ENCODE results near the gene IGF1.
"Not testable (repeated sequence)": the region's sequence is repeated elsewhere in the genome, so short reads cannot be mapped to it uniquely, and the experiment has no call there.

Gene IGF1

DNA sequence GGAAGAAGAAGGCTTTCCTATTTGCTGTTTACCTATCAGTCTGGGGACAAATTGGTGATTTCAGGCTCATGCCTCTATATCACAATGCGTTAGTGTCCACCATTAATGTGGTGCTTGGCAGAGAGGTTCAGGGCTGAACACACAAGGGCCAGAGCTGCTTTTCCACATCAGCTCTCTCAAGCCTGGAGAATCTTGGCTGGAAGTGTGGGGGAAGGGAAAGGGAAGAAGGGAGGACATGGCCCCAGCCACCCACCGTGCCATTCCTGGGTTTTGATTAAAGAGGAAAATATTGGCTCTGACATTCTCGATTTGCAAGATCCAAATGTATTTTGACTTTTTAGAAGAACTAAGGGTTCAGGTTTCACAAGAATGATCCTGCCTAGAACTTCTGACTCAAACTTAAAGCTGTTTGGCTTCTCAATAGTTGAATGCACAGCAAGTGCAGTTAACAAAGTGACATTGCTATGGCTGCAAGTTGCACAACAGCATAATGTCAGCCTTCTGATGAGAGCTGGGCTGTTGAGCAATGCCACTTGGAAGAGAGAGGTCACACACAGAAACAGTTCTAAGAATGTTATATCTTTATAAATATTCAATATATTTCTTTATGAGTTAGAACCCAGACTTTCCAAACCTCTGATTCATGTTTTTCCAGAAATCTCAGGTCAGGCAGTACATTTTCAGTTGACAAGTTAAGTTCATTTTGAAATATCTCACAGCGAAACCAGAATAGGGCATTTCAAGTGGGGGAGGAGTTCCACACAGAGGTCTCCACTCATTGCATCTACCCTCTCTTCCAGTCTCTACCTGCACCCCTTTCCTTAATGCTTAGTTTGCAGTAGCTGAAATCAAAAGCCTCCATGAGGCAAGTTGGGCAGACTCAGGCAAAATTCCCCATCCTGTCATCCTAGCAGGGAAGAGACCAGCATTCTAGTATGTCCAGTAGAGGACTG is 25.3 kb downstream of the IGF1 start:
- DNase-seq: no peak

DNA sequence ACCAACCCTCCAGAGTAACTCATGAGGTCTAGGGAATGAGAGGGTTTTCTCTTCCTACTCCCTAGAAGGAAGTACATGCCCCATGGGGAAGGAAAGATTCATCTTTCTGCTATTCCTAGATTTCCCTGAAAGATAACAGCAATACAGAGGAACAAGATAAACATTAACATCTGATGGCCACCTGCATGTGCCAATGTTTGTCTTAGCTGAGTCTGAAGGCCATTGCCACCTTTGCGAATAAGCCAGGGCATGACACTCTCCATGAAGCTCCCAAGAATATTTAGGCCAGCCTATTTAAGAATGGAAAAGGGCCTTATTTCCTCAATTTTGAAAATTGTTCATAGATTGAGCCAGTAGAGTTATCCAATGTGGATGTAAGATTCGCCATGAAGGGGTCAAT is 26.0 kb downstream of the IGF1 start:
- no peak for DNase-seq

DNA sequence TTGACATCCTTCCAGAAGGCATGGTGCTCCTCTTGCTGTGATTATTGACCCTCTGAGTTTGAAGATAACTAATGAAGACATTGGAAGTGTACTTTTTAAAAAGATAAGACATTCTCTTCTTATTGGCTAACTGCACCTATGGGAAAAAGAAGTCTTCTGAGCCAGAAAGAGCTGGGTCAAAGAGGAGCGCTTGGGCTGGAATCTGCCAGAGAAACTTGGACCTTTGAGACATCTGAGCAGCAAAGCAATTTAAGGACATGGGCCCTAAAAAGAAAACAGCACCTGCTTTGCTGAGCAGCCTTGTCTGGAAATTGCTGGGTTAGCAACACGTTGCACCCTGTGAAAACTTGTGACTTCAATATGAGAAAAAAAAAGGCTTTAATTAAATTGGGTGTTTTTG is 27.8 kb downstream of the IGF1 start:
- DNase-seq: no peak

DNA sequence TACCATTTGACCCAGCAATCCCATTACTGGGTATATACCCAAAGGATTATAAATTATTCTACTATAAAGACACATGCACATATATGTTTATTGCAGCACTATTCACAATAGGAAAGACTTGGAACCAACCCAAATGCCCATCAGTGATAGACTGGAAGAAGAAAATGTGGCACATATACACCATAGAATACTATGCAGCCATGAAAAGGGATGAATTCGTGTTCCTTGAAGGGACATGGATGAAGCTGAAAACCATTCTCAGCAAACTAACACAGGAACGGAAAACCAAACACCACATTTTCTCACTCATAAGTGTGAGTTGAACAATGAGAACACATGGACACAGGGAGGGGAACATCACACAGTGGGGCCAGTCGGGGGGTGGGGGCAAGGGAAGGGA is 31.3 kb downstream of the IGF1 start:
- DNase-seq: not testable (repeated sequence)

DNA sequence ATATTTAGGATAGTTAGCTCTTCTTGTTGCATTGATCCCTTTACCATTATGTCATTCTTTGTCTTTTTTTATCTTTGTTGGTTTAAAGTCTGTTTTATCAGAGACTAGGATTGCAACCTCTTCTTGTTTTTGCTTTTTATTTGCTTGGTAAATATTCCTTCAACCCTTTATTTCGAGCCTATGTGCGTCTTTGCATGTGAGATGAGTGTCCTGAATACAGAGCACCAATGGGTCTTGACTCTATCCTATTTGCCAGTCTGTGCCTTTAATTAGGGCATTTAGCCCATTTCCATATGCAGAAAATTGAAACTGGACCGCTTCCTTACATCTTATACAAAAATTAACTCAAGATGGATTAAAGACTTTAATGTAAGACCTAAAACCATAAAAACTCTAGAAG is 32.9 kb downstream of the IGF1 start:
- not testable (repeated sequence) for DNase-seq

DNA sequence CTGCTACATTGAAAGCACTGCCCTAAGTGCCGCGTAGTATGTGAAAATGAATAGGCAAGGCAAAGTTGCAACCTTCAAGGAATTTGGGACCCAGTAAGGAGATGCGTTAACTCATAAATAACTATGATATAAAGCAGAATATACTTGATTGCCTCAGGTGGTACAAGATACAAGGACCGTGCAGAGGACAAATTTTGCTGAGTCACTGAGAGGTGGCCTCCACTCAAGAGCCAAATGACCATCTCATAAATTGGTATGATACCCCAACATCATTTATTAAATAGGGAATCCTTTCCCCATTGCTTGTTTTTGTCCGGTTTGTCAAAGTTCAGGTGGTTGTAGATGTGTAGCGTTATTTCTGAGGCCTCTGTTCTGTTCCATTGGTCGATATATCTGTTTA is 35.7 kb downstream of the IGF1 start:
- no peak for DNase-seq

DNA sequence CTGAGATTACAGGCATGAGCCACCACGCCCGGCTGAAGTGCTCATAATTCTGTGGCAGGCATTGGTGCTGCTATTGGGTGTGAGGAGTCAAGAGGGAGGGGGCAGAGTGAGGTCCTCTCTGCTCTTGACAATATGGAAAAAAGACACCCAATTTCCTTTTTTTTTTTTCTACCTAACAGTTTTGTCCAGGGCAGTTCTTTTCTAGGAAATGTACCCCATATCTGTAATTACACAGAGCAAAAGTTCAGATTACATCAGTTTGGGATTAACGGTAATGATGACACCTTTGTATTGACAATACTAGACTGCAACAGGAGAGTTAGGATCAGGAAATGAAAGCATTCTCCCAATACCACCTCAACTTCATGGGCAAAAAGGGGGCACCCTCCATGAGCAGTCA is 36.3 kb downstream of the IGF1 start:
- DNase-seq: no peak

DNA sequence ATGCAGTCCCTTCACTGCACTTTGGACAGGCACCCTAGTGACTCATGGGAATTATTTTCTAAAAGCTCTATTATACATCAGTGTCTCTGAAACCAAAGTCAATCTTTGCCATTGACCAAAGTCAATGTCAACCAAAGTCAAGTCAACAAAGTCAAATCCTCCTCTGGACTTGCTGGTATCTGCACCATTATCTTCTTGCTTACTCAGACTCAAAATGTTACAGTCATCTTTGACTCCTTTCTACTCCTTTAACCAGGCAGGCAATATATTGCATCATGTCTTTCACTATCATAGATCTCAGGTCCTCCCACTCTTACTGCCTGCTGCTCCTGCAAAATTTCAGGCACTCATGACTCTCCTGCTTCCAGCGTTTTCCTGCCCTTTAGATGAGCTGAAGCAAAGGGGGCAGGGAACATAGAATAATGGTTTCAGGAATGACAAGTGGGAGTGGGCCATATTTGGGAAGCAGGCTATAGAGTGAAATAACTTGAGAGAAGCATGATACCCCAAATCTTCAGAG is 39.2 kb downstream of the IGF1 start:
- DNase-seq: no peak

DNA sequence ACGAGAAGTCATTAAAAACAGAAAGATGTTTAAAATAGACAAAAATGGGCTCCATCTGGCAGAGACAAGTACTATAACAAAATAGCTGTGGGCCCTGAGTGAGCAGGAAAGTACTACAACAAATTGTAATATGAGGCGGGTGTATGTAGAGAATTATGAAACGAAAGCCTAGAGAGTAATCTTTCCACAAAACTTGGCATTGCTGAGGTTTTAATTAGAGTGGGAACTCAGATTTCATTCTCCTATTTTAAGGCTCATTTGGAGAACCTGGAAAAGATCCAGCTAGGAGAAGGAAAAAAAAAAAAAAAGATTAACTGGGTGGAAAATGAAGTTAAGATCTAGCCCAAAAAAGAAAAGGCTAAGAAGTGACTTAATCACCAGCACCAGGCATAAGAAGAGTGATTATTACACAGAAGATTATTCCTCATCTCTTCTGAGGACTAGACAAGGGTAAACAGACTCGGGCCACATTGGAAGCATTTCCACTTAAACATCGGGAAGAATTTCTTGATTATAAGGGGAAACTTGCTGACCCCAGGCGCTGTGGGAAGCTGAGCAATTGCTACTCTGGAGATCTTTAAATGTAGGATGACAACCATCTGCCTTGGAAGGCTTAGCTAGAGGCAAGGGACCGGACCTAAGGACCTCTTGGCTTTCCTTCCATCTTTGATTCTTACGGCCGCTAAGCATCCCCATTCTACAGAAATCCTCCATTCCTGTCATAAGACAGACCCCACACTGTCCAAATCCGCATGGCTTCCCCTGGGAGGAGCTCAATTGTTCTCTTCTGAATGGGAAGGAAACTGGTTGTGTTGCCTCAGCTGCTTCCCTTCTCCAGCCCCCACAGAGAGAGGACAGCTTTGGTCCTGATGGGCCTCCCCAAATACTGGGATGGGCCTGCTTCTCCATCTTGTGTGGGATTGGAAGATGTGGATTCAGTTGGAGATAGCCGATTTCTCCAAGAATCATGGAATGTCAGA is 40.6 kb downstream of the IGF1 start:
- DNase-seq: no peak

DNA sequence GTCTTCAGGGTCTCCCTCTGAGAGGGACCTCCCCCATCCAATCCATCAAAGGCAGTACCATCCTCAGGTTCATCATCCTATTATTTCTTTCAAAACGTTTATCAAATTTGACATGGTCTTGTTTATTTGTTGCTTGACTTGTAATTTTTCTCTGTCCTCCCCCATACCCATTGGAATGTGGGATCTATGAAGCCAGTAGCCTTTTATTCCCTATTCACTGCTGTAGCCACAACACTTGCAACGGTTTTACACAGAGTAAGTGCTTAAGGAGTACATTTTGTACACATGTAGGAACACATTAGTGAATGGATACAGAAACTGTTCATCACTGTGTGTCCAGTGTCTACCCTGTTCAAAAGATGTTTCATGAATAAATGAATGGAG is 41.5 kb downstream of the IGF1 start:
- DNase-seq: no peak

DNA sequence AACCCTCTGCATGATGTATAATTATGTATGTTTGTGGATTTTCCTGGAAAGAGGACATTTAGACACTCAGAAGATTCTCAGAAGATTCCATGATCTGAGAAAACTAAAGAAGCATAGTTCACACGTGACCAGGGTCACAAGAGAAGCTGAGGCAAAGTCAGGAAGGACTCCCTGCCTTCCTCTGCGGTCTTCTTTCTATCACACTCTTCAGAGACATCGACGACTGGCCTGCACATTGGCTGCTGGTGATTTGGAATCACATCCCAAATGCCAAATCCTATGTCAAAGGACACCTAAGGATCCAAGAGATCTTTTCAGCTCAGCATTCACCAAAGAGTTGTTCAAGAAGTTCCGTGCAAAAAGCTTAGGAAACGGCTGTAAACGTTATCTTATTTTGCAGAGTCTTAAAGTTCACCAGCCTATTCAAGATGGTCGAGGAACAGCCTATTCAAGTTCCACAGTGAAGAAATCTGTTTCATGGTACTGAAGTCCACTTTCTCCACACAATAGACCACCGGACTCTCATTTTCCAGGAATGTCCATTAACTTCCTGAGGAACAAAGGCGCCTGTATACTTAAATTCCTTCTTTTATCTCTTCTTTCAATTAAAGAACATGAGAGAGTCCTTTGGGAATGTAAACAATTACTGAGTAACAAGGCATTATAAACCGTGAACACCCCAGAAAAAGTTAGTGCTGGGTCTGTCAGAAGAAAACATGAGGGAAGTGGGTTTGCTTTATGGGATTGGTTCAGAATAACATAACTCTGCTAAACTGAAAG is 42.1 kb downstream of the IGF1 start:
- DNase-seq: no peak

DNA sequence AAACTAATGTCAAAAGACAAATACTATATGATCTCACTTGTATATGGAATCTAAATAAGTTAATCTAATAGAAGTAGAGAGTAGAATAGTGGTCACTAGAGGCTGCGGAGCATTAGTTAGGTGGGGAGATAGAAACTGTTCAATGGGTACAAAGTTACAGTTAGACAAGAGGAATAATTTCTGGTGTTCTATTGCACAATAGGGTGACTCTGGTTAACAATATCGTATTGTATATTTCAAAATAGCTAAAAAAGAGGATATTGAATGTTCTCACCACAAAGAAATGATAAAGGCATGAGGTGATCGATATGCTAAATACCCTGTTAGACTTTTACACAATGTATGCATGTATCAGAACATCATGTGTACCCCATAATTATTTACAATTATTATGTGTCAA is 42.9 kb downstream of the IGF1 start:
- no peak for DNase-seq

DNA sequence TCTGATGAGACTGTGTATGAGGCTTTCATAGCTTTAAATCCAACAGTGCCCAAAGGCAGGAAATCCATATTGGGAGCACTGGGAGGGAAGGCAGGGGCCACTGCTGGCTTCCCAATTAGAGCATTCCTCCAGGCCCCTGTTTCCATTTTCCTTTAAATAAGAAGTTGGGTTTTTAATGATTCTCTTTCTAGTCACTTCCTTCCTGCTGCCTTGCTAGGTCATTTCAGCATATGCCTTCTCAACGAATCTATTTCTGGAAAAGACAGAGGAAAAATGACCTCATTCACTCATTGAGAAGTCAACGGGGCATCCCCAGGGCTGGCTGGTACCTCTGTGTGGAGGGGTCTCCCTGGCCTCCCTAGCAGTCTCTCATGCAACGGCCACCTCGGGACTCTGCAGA is 43.5 kb downstream of the IGF1 start:
- DNase-seq: no peak

DNA sequence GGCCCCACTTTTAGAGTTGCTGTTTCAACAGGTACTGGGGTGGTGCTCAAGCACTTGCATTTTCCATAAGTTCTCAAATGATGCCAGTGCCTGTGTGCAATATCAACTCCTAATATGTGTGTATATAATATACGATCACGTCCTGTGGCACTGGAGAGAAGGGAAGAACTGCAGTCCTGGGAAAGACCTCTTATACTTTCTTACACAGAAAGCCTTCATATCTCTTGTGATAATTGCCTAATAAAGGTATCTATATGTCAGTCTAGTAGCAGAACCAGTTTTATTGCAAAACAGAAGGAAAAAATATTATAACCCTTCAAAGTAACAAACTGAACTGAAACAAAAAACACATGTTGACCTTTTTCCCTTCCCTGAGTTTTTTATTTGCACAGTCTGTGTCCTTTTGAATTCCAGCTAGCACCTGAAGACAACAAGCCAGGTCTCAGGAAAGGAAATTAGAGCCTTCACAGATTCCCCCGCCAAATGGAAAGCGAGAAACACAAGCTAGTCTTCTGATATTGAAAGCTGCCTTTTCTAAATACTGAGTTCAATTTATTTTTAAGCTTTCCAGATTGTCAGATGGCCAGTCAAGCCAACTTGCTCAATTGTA is 44.4 kb downstream of the IGF1 start:
- DNase-seq: no peak

DNA sequence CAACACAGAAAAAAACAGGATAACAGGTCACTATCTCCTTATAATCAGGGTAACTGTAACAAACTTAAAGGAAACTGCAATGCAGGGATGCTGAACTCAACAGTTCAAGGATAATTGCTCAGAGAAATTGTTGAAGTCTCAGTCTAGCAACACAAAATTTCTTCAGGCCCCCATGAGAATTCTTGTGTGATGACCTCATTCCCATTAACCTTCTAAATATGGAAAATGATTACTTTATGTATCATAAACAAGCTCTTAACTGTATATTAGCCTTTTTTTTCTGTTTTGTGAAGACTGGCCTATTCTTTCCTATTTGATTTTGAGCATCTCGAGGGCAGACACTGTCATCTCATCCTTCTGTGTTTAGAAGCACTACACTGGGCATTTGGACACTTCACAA is 47.1 kb downstream of the IGF1 start:
- DNase-seq: no peak

DNA sequence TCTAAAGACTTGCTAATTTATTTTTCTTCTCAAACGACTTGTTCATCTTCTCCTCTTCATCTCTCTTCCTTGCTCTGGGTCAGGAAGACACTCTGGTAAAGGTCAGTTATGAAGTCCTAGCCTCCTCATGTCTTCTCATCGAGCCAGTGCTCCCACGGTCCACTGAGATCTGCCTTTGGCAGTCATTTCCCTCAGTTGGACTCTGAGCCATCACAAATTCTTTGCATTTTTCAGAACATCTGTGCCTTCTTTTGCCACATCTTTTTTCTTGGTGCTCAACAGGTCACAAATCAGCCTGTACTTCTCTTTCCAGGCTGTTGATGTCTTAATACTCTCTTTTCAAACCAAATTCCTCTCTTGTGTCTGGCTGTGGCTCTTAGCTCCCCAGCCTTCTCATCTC is 49.7 kb downstream of the IGF1 start:
- no peak for DNase-seq

DNA sequence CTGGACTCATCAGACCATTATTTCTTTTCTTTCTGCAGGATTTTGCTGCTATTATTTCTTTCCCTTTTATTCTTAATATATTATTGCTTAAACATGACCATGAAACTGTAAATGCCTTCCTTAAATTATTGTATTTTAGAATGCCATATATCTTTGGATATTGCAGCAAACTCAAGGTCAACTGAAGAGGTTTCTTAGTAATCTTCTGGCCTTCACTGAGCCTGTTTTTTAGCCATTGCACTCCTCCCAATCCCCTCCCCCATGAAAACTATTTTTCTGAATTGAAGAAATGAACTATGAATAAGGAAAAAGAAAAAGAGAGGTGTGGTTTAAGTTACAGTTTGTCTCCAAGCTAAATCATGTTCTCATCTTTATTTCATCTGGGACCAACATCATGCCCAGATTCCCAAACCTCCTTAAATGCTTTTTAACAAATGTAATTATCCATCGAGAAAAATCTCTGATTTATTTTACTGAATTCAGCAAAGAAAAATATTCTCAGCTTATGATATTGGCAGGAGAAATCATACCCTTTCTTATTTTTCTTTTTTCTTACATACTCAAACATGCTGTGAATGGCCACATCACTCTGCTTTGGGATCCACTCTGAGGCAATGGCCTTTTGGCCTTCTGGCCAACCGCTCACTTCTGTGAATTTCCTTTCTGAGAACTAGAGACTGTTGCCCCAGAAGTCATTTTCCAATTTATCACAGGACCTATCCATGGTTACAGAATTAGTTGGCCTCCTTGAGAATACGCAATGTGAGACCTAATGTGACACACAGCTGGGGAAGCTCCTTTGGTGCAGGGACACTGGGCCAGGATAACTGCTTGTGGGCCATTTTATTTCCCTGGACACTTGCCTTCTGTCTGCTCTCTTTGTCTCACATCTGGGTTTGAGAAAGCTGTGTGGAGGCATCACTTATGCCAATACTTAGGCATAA is 50.9 kb downstream of the IGF1 start:
- no peak for DNase-seq

DNA sequence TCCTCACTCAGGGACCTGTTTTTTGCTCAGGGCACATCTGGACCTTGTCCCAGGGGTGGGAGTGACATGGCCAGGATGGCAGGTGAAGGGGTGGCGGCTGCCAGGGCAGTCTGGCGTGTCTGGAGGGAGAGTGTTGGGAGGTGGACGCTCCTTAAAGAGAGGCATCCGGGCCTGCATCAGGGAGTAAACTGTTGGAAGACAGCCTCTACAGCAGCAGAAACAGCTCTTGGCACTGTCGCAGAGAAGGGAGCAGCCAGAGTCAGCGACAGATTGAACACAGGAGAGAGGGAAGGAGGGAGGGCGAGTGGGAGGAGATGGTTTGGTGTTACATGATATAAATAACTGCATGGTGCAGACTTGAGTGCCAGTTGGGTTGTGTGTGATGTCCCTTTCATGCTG is 52.8 kb downstream of the IGF1 start:
- DNase-seq: no peak

DNA sequence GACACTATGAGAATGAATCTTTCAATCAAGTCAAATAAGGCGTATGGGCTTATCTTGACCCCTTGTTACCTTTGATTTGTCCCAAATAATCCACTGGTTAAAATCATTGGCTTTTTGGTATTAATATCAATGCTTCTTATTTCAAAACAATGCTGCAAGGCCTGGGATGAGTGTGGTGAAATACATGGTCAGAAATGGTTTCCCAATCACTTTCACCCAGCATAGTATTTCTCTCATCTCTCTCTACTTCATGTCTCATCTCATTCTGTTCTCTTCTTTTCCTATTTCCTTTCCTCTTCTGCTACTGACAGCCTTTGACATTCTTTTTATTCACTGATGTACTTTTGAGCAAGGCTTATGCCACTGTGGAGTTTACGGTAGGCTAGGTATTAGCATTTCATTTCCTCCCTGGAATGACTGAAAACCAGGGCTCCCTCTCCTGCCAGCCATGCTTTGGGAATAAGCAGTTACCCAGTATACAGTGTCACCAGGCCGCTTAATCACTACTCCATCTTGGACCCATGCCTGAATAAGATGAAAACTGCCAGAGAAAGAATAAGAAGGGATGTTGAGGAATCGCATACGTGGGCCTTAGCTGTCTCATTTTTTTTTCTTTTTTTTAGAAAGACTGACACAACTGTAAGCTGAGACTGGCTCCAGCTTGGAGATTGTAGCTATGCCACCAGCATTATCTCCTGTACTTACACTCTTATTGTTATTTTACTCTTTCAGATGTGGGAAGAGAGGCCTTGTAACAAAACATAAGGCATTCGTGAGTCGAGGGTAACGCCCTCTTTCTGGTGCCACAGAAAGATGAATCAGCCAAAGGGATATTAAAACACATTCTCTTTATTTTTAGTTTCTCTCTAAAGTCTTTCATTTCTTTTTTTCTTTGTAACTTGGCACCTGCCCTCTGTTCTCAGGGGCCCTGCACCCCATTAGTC is 53.5 kb downstream of the IGF1 start:
- no peak for DNase-seq

Measured in islet precursor cell (in vitro differentiated cells).